Memory B cell (primary cell): ENCODE results near the gene RCE1.

ENCODE experiments used
- ATAC-seq: fragments of 150-1000 bp; cut with Tn5 transposase; 2 replicates; pipeline ENCODE4 v1.10.0; 2021; ENCODE audit warnings: low read depth, mild to moderate bottlenecking, moderate library complexity
- DNase-seq, 2 donors: peaks; one replicate each; pipeline ENCODE4 v3.0.0; 2022; ENCODE audit warnings: low spot score in 2 of 2
- H3K27ac Mint-ChIP-seq: one replicate; pipeline ENCODE4 v1.8.0; 2022; ENCODE audit warnings: mild to moderate bottlenecking, moderate library complexity, mixed read lengths
- H3K27me3 Mint-ChIP-seq: one replicate; pipeline ENCODE4 v1.8.0; 2022; ENCODE audit warnings: mixed read lengths
- H3K36me3 Mint-ChIP-seq: one replicate; pipeline ENCODE4 v1.8.0; 2022; ENCODE audit warnings: mild to moderate bottlenecking, mixed read lengths
- H3K4me1 Mint-ChIP-seq: one replicate; pipeline ENCODE4 v1.8.0; 2022; ENCODE audit warnings: mixed read lengths
- H3K4me3 Mint-ChIP-seq: one replicate; pipeline ENCODE4 v1.8.0; 2022; ENCODE audit warnings: mild to moderate bottlenecking, moderate library complexity, mixed read lengths
- H3K9me3 Mint-ChIP-seq: one replicate; pipeline ENCODE4 v1.8.0; 2022; ENCODE audit warnings: mixed read lengths

The RCE1 gene

GRCh38 chr11:66887526-66887925 lies 44.3 kb downstream of the RCE1 start:
- Mint-ChIP-seq H3K27ac (no peak overlapping the region), H3K4me3 (no peak overlapping the region), H3K27me3 (peaks cover 14% of the 10 kb centered on the region), H3K9me3 (no peaks in the 10 kb centered on the region), H3K36me3 (no peaks in the 10 kb centered on the region), H3K4me1 (peaks cover 2% of the 10 kb centered on the region)
- ATAC-seq, result no peak
- no peak for DNase-seq

GRCh38 chr11:66888282-66888681 lies 45.0 kb downstream of the RCE1 start:
- Mint-ChIP-seq H3K36me3 (no peaks in the 10 kb centered on the region), H3K4me3 (no peak overlapping the region), H3K4me1 (peaks cover 2% of the 10 kb centered on the region), H3K27me3 (peaks cover 17% of the 10 kb centered on the region), H3K9me3 (no peaks in the 10 kb centered on the region), H3K27ac (no peak overlapping the region)
- DNase-seq, result no peak
- no peak for ATAC-seq

- no peak overlapping the region for H3K4me3 Mint-ChIP-seq
- ATAC-seq, result no peak
- no peaks in the 10 kb centered on the region for H3K4me1 Mint-ChIP-seq
- H3K9me3 Mint-ChIP-seq, result no peaks in the 10 kb centered on the region
- no peak for DNase-seq
- H3K27me3 Mint-ChIP-seq, result peaks cover 22% of the 10 kb centered on the region
- no peak overlapping the region for H3K27ac Mint-ChIP-seq
- H3K36me3 Mint-ChIP-seq, result no peaks in the 10 kb centered on the region
Observed at GRCh38 chr11:66889960-66890359, 46.7 kb downstream of the RCE1 start.

GRCh38 chr11:66891851-66892660 lies 48.8 kb downstream of the RCE1 start:
- ATAC-seq, result no peak
- Mint-ChIP-seq H3K27me3 (peaks cover 19% of the 10 kb centered on the region), H3K4me3 (no peak overlapping the region), H3K4me1 (no peaks in the 10 kb centered on the region), H3K9me3 (no peaks in the 10 kb centered on the region), H3K27ac (no peak overlapping the region), H3K36me3 (no peaks in the 10 kb centered on the region)
- no peak for DNase-seq

GRCh38 chr11:66892911-66893310 lies 49.7 kb downstream of the RCE1 start:
- Mint-ChIP-seq H3K9me3 (no peaks in the 10 kb centered on the region), H3K4me1 (no peaks in the 10 kb centered on the region), H3K27me3 (peaks cover 19% of the 10 kb centered on the region), H3K36me3 (no peaks in the 10 kb centered on the region), H3K4me3 (no peak overlapping the region), H3K27ac (no peak overlapping the region)
- ATAC-seq (no peak), DNase-seq (no peak)

- H3K36me3 Mint-ChIP-seq, result no peaks in the 10 kb centered on the region
- no peak overlapping the region for H3K4me3 Mint-ChIP-seq
- no peak for ATAC-seq
- peaks cover 19% of the 10 kb centered on the region for H3K27me3 Mint-ChIP-seq
- DNase-seq, result no peak
- H3K4me1 Mint-ChIP-seq, result no peaks in the 10 kb centered on the region
- no peaks in the 10 kb centered on the region for H3K9me3 Mint-ChIP-seq
- no peak overlapping the region for H3K27ac Mint-ChIP-seq
Observed at GRCh38 chr11:66894141-66894540, 50.9 kb downstream of the RCE1 start.
